Stimulated activated CD8-positive, alpha-beta memory T cell treated with anti-CD3 and anti-CD28 coated beads, Interleukin-2, amount 100 ng/mL, for 48 hours (primary cell): ENCODE results near the gene RAB3C.

Experiments
- DNase-seq, 2 donors: peaks; one replicate each; pipeline ENCODE4 v3.0.0-alpha.2; 2020; ENCODE audit warnings: low read depth in 2 of 2

Gene RAB3C

DNA sequence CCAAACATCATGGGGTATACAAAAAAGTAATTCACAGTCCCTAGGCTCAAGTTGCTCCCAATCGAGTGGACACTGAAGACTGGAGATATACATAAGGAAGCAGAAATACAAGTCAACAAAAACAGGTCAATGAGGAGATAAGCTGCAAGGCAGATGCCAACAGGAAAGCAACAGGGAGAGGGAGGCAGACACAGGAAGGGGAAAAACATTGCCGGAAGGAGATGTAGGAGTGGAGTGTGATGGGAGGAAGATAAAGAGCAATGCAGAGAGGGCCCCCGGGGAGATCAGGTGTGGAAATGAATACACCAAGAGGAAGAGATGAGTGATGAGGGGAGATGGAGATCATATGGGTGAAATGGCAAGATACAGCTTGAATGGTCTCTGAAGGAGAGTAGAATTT, 243.0 kb downstream of the RAB3C start:
- DNase-seq: no peak

DNA sequence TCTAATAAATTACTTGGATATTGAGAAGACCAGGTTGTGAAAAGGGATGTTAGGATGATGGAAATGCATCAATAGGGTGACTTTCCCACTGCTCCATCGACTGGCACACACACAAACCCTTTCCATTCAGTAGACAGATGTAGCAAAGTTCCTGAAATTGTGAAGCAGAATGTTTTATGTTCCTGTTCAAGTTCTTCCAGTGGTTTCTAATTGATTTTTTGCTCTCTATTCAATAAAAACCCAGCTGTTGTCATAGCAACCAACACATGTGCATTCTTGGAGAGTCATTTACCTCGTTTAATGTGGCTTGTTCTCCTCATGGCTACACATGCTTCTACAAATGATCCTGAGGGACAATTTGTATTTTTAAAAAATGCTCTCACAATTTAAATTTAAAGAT, 244.6 kb downstream of the RAB3C start:
- no peak for DNase-seq

DNA sequence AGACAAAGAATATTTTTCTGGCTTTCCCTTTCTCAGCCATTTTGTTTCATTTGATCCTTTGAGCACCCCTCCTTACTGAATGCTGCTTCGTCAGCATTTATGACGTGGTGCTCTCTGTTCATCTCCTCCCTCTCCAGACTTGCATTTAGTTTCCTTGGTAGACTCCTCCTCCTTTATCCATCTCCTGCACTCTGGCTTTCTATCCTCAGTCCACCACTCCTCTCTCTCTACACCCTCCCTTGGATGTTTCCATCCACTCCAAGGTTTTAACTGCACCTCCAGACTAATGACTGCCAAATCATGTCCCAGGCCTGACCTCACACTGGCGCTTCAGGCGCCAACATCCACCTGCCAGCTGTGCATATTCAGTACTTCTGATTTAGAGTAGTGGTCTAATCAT, 245.4 kb downstream of the RAB3C start:
- DNase-seq: no peak

DNA sequence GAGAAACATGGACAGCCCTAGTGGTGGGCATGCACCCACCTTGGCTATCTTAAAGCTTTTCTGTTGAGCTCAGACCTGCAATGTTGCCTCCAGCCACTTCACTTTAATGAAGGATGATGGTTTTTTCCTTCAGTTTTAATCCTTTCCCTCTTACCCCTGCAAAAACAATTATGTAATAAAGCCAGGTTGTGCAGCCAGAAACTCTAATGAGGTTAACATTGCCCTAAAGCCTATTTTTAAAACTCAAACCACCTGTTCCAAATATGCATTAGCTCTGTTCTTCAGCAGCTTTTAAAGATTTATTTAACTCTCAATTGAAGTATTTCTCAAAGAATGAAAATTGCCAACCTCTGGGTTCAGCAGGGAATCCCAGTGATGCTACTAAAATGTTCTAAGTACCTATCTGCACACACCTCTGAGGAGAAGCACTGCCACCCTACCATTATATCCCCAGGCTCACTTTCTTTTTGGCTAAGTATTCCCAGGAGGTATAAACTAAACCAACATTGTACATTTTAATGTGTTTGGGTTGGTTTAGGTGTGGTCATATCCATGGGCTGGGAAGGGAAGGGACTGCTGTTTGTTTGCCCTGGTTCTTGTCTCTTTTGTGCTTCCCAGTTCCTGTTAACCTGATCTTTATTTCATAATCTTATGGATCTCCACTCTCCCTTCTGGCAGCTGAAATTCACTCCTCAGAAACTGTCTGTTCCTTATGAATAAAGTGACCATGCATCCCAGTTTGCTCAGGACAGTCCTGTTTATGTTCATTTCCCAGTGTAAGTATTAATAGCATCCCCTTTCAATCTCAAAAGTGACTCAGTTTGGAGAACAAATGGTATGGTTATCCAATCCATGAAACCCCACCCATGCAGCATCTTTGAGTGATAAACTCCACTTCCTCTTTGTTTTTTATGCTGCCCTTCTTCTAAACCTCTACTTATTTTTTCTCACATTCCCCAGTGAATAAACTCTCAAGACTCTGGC, 251.7 kb downstream of the RAB3C start:
- DNase-seq: no peak

DNA sequence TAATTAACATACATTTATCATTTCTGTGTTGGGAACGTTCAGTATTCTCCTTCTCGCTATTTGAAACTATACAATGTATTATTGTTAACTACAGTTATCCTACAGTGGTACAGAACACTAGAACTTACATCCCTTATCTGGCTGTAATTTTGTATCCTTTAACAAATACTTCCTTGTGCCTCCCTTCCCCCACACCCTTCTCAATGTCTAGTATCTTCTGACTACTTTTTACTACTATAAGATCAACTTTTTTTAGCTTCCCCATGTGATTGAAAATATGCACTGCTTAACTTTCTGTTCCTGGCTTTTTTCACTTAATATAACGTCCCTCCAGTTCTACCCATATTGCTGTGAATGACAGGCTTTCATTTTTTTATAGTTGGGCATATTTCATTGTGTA, 253.5 kb downstream of the RAB3C start:
- DNase-seq: no peak

DNA sequence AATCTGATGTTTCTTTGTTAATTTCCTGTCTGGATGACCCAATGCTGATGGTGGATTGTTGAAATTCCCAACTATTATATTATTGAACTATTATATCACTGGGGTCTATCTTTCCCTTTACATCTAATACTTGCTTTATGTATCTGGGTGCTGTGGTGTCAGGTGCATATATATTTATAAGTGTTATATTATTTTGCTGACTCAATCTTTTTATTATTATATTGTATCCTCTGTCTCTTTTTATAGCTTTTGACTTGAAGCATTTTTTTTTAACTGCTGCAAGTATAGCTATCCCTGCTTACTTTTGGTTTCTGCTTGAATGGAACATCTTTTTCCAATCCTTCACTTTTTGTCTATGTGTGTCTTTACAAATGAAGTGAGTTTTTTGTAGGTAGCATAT, 255.9 kb downstream of the RAB3C start:
- DNase-seq: no peak

DNA sequence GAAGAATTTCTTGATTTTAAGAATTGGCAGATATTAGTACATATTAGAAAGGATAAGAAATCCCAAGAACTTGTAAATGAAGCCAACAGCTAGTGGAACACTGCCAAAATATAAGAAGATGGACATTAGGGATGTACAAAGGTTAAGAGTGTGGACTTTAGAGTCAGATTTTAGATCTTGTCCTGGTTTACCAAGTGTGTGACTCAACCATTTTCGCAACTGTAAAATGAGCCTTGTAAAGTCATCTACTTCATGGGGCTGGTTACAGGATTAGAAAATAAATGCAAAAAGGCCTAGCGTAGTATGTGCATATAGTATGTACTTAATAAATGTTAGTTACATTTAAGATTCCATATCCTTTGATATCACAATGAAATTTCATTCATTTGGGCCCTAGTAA, 260.0 kb downstream of the RAB3C start:
- no peak for DNase-seq

DNA sequence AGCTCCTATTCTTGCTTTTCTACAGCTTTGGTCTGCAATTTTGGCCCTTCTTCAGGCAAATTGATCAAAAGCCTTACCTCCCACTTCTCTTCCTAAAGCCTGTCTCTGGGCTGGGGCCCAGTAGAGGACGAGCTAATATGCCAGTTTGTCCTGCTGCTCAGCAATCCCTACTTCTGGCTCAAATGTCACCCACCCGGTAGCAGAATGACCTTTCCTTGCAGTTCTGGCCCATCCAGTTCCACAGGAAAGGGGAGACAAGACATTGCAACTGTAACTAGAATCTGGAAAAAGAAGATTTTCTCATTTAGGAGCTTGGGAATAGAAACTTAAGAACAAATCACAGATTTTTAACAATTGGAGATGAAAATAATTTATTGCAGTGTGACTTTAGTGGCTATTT, 261.5 kb downstream of the RAB3C start:
- DNase-seq: no peak

DNA sequence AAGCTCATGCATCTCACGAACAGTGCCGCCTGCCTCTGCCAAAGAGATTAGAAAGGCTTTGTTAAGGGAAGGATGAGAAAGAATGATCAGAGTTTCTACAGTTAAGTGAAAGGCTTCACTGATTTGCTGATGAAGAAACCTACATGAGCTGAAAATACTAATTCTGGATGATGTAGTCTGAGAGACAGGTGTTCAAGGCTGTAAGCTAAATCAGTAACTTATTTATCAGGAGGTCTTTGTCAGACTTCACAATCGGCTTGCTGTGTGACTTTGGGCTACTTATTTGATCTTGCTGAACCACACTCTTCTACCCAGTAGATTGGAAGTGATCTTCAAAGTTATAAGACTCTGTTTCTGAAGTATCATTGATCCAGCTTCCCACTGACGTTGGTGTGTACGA, 264.2 kb downstream of the RAB3C start:
- DNase-seq: no peak

DNA sequence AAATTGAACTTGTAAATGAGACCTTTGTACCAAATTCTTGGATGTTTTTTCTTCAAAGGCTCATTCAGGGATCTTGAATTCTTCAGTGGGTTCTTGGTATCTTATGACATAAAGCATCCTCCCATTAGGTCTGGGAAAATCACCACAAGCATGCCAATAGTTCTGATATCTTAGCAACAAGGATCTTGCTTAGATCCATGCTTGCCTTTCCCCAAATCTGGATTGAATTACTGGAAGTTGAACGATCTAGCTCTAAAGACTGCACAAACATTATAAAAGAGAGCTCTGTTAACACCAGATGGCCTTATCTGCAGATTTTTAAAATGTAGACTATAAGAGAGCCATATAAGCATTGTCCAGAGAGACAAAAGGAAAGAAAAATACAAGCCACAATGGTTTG, 266.3 kb downstream of the RAB3C start:
- no peak for DNase-seq

DNA sequence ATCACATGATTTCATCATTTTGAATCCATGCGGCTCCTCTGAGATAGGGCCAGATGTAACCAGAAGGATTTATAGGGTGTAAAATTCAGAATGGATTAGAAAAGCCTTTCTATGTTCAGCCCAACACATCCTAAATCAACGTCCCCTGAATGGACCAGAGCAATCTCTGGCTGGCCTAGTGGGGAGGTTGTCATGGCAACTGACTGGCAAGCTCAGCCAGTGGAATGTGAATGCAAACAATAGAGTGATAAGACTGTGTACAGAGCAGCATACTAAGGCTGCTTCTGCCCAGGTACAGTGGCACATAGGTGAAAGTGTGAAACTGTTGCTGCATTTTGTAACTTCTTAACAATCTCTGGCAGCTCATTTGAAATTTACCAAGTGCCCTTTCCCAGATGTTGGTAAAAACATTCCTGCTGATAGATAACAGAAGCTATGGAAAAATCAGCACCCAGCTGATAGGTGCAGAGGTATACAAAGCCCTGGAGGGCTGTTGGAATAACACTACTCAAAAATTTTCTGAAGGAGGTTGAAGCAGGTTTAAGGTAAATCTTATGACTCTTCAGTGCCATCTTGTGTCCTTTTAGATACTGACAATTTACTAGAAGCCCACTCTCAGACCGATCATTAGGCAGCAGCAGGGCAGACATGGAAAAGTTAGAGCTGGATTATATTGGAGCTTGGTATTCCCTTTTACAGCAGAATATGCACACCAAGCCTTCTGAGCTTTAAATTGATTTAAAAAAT, 267.2 kb downstream of the RAB3C start:
- DNase-seq: no peak

DNA sequence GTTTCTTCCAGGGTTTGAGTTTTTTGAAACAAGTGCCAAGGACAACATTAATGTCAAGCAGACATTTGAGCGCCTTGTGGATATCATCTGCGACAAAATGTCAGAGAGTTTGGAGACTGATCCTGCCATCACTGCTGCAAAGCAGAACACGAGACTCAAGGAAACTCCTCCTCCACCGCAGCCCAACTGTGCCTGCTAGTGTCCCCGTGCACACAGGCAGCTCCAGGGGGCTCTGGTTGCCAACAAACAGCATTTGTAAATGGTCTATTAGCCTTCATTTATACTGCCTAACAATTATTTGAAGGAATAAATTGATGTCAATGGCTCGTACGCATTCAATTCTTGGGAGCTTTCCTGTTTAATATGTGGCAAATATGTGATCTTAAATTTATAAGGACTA, 268.3 kb downstream of the RAB3C start:
- no peak for DNase-seq

DNA sequence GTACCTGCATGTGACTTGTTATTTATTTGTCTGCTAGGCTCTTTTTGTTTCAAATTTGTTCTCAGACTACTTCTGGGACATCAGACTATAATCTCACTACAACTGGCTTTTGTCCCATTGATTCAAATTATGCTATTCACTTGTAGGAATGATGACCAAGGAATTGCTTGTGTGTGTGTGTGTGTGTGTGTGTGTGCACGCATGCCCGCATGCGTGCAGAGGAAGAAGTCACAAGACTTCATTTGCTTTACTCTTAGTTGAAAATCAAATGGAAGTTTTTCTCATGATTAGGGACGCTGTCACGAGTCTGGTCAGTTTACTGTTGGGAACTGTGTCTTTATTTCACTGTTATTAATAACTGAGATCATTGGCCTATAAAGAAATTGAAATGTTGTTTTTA, 268.7 kb downstream of the RAB3C start:
- DNase-seq: no peak

DNA sequence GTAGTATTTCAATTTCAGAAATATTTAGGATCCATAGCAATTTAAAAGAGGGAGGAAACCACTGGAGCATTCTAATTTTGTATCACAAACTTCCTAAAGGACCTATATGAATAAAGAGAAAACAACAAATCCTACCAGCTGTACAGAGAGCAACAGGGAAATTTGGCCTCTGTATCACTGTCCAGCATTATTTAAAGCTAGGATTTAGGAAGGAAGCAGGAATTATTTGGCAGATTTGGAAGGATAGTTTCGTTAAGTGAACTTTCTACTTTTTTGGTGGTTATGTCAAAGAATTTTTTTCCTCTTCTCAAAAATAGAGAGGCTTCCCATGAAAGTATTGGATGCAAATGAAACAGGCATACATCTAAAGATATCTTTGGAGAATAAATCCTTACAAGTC, 269.7 kb downstream of the RAB3C start:
- no peak for DNase-seq

DNA sequence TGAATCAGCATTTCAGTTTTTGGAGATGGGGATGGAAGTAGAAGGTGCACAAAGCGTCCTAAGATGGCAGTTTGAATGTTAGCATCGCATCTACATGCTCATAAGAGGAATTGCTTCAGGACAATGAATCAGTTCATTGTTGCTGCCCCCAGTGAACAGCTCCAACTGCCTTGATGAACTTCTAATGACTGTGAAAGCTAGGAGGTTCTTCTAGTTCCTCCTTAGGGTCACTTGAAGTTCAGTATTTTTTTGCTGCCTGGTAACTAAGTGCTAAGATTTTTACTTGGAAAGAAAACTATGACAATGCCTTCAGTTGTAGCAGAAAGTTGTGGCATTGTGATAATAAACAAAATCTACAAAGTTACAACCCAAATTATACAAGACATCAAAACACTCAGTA, 271.6 kb downstream of the RAB3C start:
- DNase-seq: no peak

DNA sequence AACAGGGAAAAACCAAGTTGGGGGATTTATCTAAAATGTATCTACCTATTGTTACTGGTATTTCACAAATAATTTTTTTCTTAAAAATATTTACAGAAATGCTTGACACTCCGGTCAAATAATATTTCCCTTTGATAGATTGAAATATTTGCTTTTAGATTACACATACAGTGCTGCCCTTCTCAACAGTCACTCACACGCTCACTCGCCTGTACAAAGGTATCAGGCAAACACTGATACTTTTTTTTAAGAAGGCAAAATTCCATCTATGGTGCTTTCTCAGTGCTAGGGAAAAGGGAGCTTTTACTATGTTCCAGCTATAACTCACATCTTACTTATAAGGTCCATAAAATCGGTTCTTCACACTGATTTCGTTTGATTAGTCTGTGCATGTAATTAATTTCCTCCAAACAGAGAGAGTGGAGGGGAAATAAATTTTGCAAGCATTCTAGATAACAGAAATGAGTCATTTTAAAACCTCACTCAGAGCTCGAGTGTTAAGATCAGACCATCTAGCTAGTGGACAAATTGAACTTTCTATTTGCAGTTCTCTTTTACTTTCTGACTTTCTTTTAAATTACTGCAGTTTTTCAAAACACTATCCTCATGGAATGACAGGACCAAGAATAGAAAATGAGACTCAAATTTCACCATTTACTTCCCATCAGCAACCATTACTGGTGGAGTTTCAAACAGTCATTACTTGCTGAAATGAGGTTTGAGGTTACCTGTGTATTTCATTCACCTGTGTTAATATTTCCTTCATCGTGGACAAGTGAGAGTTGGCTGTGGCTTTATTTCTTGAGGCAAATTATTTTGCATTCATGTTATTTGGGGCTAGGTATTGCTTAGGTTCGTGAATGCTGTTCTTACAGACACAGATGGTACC, 273.2 kb downstream of the RAB3C start:
- no peak for DNase-seq

DNA sequence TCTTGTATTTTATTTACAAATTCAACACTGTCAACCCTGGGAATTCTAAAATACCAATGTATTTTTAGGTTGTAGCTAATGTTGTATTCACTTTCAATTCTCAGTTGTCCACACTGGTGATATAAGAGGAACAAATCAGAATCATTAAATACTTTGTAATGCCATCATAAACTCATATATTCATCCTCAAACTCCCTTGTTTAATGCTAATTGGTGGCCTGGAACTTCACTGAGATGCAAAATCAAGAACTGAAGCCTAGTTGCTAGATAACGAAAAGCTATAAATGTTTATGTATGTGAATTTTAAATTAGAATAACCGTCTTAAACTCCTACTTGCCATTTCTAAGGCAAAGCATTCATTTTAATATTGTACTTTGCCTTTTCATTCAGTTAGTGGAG, 274.7 kb downstream of the RAB3C start:
- DNase-seq: no peak

DNA sequence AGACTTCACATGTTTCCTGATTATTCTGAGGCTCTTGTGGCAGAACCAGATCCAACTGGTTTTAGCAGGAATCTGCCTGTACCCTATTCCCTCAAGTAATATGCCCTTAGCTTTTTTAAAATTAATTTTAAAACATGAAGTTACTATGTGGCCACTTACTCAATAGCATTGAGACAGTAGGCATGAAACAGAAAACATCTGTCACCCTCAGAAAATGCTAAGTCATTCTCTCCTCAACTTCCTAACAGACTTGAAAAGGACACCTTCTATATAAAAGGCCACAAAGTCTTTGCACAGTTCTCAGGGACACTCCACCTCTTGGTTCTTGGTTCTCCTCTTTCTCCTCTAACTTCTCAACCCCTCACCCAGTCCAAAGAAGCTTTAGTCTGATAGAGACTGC, 277.8 kb downstream of the RAB3C start:
- no peak for DNase-seq

DNA sequence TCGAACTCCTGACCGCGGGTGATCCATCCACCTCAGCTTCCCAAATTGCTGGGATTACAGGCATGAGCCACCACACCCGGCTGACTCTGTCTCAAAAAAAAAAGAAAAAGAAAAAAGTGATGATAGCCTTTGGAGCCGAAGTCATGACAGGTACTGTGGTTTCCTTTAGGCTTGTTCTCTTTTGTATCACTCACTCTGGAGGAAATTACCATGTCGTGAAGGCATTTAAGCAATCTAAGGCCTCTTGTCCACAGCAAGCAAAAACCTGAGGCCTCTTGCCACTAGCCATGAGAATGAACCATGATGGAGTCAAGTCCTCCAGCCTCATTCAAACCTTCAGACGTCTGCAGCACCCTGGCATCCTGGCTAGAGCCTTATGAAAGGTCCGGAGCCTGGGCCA, 286.1 kb downstream of the RAB3C start:
- DNase-seq: no peak

DNA sequence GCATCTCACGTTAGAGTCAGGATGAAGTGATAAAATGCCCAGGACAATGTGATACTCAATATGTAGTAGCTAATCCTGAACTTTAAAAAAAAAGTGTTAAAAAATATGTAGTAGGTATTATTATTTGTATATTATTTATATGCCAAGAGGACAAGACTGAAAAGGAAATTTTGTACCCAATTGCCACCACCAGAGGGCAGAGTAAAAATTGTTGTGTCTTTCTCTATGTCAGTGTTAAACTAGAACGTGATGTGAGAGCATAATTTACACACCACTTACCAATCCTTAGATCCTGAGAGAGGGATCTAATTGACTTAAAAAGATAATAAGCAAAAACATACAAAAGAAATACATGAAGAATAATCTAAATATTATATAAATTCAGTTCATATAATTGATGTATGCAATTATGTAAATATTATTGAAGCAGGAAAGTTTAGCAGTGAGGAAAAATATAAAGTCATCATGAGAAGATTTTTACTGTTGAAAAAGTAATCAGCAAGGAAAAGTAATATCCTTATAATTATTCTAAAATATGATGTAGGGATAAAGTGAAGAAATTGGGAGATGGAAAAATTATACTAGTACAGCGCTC, 288.9 kb downstream of the RAB3C start:
- DNase-seq: no peak

DNA sequence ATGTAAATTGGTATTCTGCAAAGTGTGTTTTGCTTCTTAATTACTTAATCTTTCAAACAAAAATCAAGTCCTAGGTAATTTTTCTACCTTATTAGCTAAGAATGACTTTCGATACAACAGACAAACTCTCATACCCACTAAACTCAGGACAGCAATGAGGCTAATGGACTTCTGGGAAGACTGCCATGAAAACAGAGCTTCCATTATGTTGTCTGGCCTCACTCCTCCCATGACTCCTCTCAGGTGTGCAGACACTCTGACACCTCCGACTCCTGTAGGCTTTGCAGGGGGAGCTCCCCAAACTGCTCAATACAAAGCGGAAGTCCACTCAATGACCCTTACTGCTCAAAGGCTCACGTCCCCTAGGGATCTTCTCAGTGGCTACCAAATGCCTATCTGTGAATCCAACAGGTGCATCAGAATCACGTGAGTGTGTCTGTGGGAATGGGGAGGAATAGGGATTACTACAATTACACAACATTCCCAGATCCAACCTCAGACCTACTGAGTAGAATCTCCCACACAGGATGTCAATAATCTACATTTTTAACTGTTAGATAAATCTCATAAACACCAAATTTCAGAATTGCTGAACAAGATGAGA, 289.9 kb downstream of the RAB3C start:
- no peak for DNase-seq
